Measurements from ENCODE around the gene RAN. TPM values are rescaled to one million over a fixed set of nuclear protein-coding genes. Genes with fewer than 3 reads are reported as not detected.
A peak's percentile ranks its signal among the peaks of the same experiment; 100 is the strongest.

RAN gene
- total RNA-seq, 1 experiment from 2014 or later, result 1,968 TPM

- H3K4me1 ChIP-seq (ENCODE audit: insufficient read depth, low read length), result peaks cover 6% of the 10 kb centered on the region; the same call in 1 of the 2 replicates
- no peak overlapping the region for H3K18ac ChIP-seq (ENCODE audit: insufficient read length, low read depth, low read length)
- Mint-ChIP-seq H3K27ac (peak overlapping the region; percentile 25 to 71 (median 59); a peak in 4 of 7 replicates), H3K27me3 (ENCODE audit: low read depth) (no peaks in the 10 kb centered on the region), H3K36me3 (ENCODE audit: insufficient read depth in 1 of 3, low read depth in 3 of 3) (peaks cover under 1 to 18% (median 4%) of the 10 kb centered on the region in 3 experiments; a peak in 6 of 7 replicates), H3K4me3 (no peak overlapping the region), H3K9me3 (peaks cover 0 to 5% of the 10 kb centered on the region in 2 experiments; a peak in 1 of 5 replicates), H3K4me1 (peaks cover 36 to 50% of the 10 kb centered on the region in 2 experiments)
- no peaks in the 10 kb centered on the region for H3K9me3 ChIP-seq (ENCODE audit: control insufficient read depth, low read depth, low read length)
- H4K5ac ChIP-seq (ENCODE audit: insufficient read length, low read depth, low read length), result no peak overlapping the region
- no peak overlapping the region for H3K4me2 ChIP-seq (ENCODE audit: insufficient read depth, insufficient read length, low read length)
- no peak overlapping the region for H3K9ac ChIP-seq (ENCODE audit: extremely low read depth, insufficient read length, low read length)
- H2BK15ac ChIP-seq (ENCODE audit: low read depth, low read length), result no peak overlapping the region
- WGBS (ENCODE audit: extremely low coverage, insufficient read length, low lambda C conversion rate), result no CpG with 5 or more reads among the region's 8 CpGs
- peaks cover 3% of the 10 kb centered on the region for H3K79me1 ChIP-seq (ENCODE audit: insufficient read depth, low read depth, low read length, poor library complexity, severe bottlenecking)
- H3K27ac ChIP-seq (ENCODE audit: insufficient read length, low read depth, low read length), result no peak overlapping the region
- no peak overlapping the region for H3K14ac ChIP-seq (ENCODE audit: insufficient read depth, low read length)
- no peak overlapping the region for H2BK20ac ChIP-seq (ENCODE audit: low read depth, low read length, poor library complexity, severe bottlenecking)
- H2AFZ ChIP-seq (ENCODE audit: low read length), result no peak overlapping the region
- no peak overlapping the region for H2AK5ac ChIP-seq (ENCODE audit: insufficient read length, low read length)
- no peaks in the 10 kb centered on the region for H4K20me1 ChIP-seq (ENCODE audit: control insufficient read depth, insufficient read depth, insufficient read length)
- DNase-seq, result peak; percentile 60
- TF ChIP-seq CTCF (conservative IDR thresholded peaks at IDR 0.05), result no peak
- H3K23ac ChIP-seq (ENCODE audit: insufficient read length, low read depth, low read length), result no peak overlapping the region
- no peak overlapping the region for H4K8ac ChIP-seq (replicated peaks; ENCODE audit: insufficient read length, low read depth, low read length)
- no peaks in the 10 kb centered on the region for H3K23me2 ChIP-seq (ENCODE audit: insufficient read length, low read depth, low read length, poor library complexity, severe bottlenecking)
- peaks cover 9% of the 10 kb centered on the region; the same call in 1 of the 2 replicates for H3K79me2 ChIP-seq (ENCODE audit: insufficient read depth, low read length)
- no peak overlapping the region for H3K4ac ChIP-seq (ENCODE audit: low read depth, low read length)
- H3T11ph ChIP-seq (ENCODE audit: low read length), result no peak overlapping the region
- no peak overlapping the region for H2BK120ac ChIP-seq (ENCODE audit: low read depth, low read length, poor library complexity, severe bottlenecking)
- H3K56ac ChIP-seq (ENCODE audit: insufficient read length, low read depth, low read length), result no peak overlapping the region
- H2BK5ac ChIP-seq (ENCODE audit: insufficient read length, low read length), result no peak overlapping the region
- H2BK12ac ChIP-seq (ENCODE audit: insufficient read length, low read depth, low read length), result no peak overlapping the region
- no peaks in the 10 kb centered on the region for H3K27me3 ChIP-seq (ENCODE audit: insufficient read depth, low read length)
- H4K91ac ChIP-seq (ENCODE audit: insufficient read length, low read depth, low read length), result no peak overlapping the region
These were observed 43.0 kb upstream of the RAN start for GRCh38 chr12:130828895-130829294.
